H1 (cell line): ENCODE data around the gene RAB3D. TPM values are rescaled to one million over a fixed set of nuclear protein-coding genes. Genes with fewer than 3 reads are reported as not detected.

ENCODE experiments used
- CTCF ChIA-PET: fragments of 300-600 bp; sonication (Branson Sonifier 250); formaldehyde crosslinking; loops from one replicate; lab custom pipeline; 2021; ENCODE audit not compliant: partially characterized antibody; lab: Charles Lee
- POLR2A ChIA-PET: fragments of 300-600 bp; sonication (Branson Sonifier 250); formaldehyde crosslinking; loops from one replicate; lab custom pipeline; 2021; ENCODE audit warnings: inconsistent platforms; ENCODE audit not compliant: partially characterized antibody; lab: Charles Lee
- DNase-seq, 2 experiments: peaks; one replicate each; pipeline versions ENCODE4 v3.0.0 to v3.0.0-alpha.2; 2010 to 2022; ENCODE audit warnings: low spot score in 2 of 2, low read depth in 1 of 2, mixed read lengths in 1 of 2
- FAIRE-seq: peaks from 2 replicates; lab custom pipeline; 2011; peaks lifted over from hg19 to GRCh38; lab: Jason Lieb, UNC
- H2AFZ ChIP-seq: 2 replicates; pipeline ENCODE4 v1.8.1; 2012; ENCODE audit warnings: low read length, inconsistent platforms
- H2AK5ac ChIP-seq: 2 replicates; pipeline ENCODE4 v1.6.1; 2013; ENCODE audit warnings: low read depth, low read length
- H2BK120ac ChIP-seq: replicated peaks from 2 replicates; pipeline ENCODE3; 2013; ENCODE audit warnings: low read depth, low read length, inconsistent platforms
- H2BK12ac ChIP-seq: 2 replicates; pipeline ENCODE4 v1.6.1; 2013; ENCODE audit warnings: low read depth, low read length
- H2BK15ac ChIP-seq: 2 replicates; pipeline ENCODE4 v1.6.1; 2013; ENCODE audit warnings: low read length
- H2BK20ac ChIP-seq: 2 replicates; pipeline ENCODE4 v1.6.1; 2013; ENCODE audit warnings: low read length
- H2BK5ac ChIP-seq: 2 replicates; pipeline ENCODE4 v1.6.1; 2013; ENCODE audit warnings: low read depth, low read length
- H3K14ac ChIP-seq: 2 replicates; pipeline ENCODE4 v1.6.1; 2013; ENCODE audit warnings: inconsistent platforms; ENCODE audit not compliant: insufficient read length
- H3K18ac ChIP-seq: 2 replicates; pipeline ENCODE4 v1.6.1; 2013; ENCODE audit warnings: low read length; ENCODE audit errors: extremely low read depth
- H3K23ac ChIP-seq: 2 replicates; pipeline ENCODE4 v1.6.1; 2013; ENCODE audit warnings: inconsistent platforms; ENCODE audit not compliant: insufficient read length
- H3K23me2 ChIP-seq: 2 replicates; pipeline ENCODE4 v1.6.1; 2013; ENCODE audit warnings: low read depth, low read length
- H3K27ac ChIP-seq: 2 replicates; pipeline ENCODE4 v1.6.1; 2011; ENCODE audit warnings: low read depth, low read length, inconsistent platforms
- H3K27me3 ChIP-seq, 4 experiments: replicated peaks in 1 of 4; 1 replicate in 1 of 4; 2 replicates in 3 of 4; pipeline versions ENCODE4 v1.6.1 to v1.8.1; 2011 to 2013; ENCODE audit warnings: low read length in 3 of 4, mild to moderate bottlenecking in 3 of 4, inconsistent platforms in 2 of 4, mixed read lengths in 2 of 4, moderate library complexity in 1 of 4; ENCODE audit not compliant: control insufficient read depth in 3 of 4, insufficient read depth in 3 of 4; ENCODE audit errors: extremely low read depth in 1 of 4
- H3K36me3 ChIP-seq, 4 experiments: 2 replicates each; pipeline versions ENCODE4 v1.6.1 to v1.8.1; 2011 to 2013; ENCODE audit warnings: mild to moderate bottlenecking in 4 of 4, low read length in 3 of 4, moderate library complexity in 2 of 4, control low read depth in 1 of 4, inconsistent platforms in 1 of 4; ENCODE audit not compliant: insufficient read depth in 4 of 4, control insufficient read depth in 2 of 4
- H3K4ac ChIP-seq: replicated peaks from 2 replicates; pipeline ENCODE3; 2013; ENCODE audit warnings: low read length, low read depth, mixed read lengths, inconsistent platforms; ENCODE audit not compliant: insufficient read length
- H3K4me1 ChIP-seq, 4 experiments: replicated peaks in 1 of 4; 1 replicate in 1 of 4; 2 replicates in 3 of 4; pipeline versions ENCODE4 v1.6.1 to v1.8.1; 2011 to 2013; ENCODE audit warnings: low read length in 3 of 4, inconsistent platforms in 2 of 4, mixed read lengths in 1 of 4; ENCODE audit not compliant: insufficient read depth in 4 of 4, control insufficient read depth in 3 of 4
- H3K4me2 ChIP-seq, 2 experiments: 2 replicates each; pipeline versions ENCODE4 v1.6.1 to v1.8.1; 2011 to 2013; ENCODE audit warnings: low read depth in 2 of 2, low read length in 2 of 2, control low read depth in 1 of 2, inconsistent platforms in 1 of 2, mild to moderate bottlenecking in 1 of 2; ENCODE audit not compliant: insufficient read depth in 1 of 2
- H3K4me3 ChIP-seq, 4 experiments: fragments of 200-600, 300-600 bp in 1 of 4; sonication (generic), shearing (Covaris generic), sonication (Bioruptor Twin) in 1 of 4; 2 replicates each; pipeline versions ENCODE4 v1.5.1 to v1.8.1; 2011 to 2016; ENCODE audit warnings: low read length in 4 of 4, low read depth in 3 of 4, control low read depth in 2 of 4, inconsistent platforms in 2 of 4, mild to moderate bottlenecking in 2 of 4, mixed read lengths in 1 of 4, moderate library complexity in 1 of 4; ENCODE audit not compliant: insufficient read depth in 2 of 4; ENCODE audit errors: extremely low read depth in 1 of 4
- H3K56ac ChIP-seq: replicated peaks from 2 replicates; pipeline ENCODE3; 2013; ENCODE audit warnings: low read depth, mild to moderate bottlenecking, mixed read lengths, low read length, inconsistent platforms; ENCODE audit not compliant: insufficient read length
- H3K79me1 ChIP-seq: 2 replicates; pipeline ENCODE4 v1.6.1; 2013; ENCODE audit warnings: low read depth, low read length, control low read depth
- H3K79me2 ChIP-seq, 2 experiments: 2 replicates each; pipeline versions ENCODE4 v1.6.1 to v1.8.1; 2012 to 2013; ENCODE audit warnings: low read length in 2 of 2, mild to moderate bottlenecking in 2 of 2, inconsistent platforms in 1 of 2; ENCODE audit not compliant: insufficient read depth in 2 of 2, control insufficient read depth in 1 of 2
- H3K9ac ChIP-seq, 4 experiments: replicated peaks in 1 of 4; 1 replicate in 1 of 4; 2 replicates in 3 of 4; pipeline versions ENCODE4 v1.6.1 to v1.8.1; 2011 to 2013; ENCODE audit warnings: low read depth in 3 of 4, low read length in 3 of 4, control low read depth in 2 of 4, mild to moderate bottlenecking in 2 of 4, moderate library complexity in 2 of 4, inconsistent platforms in 1 of 4; ENCODE audit errors: extremely low read depth in 1 of 4
- H3K9me3 ChIP-seq, 2 experiments: 2 replicates each; pipeline versions ENCODE4 v1.6.1 to v1.8.1; 2012 to 2013; ENCODE audit warnings: mild to moderate bottlenecking in 2 of 2, moderate library complexity in 2 of 2, control low read depth in 1 of 2, inconsistent platforms in 1 of 2, low read depth in 1 of 2, low read length in 1 of 2, mixed read lengths in 1 of 2; ENCODE audit not compliant: insufficient read depth in 2 of 2
- H4K20me1 ChIP-seq, 2 experiments: replicated peaks in 1 of 2; 2 replicates each; pipeline versions ENCODE3 to v1.8.1; 2011 to 2013; ENCODE audit warnings: inconsistent platforms in 2 of 2, low read length in 2 of 2, mild to moderate bottlenecking in 1 of 2; ENCODE audit not compliant: insufficient read depth in 2 of 2, control insufficient read depth in 1 of 2
- H4K5ac ChIP-seq: 2 replicates; pipeline ENCODE4 v1.6.1; 2013; ENCODE audit warnings: low read length, low read depth, mixed read lengths, inconsistent platforms; ENCODE audit not compliant: insufficient read length
- H4K8ac ChIP-seq: 2 replicates; pipeline ENCODE4 v1.8.0; 2013; ENCODE audit warnings: mild to moderate bottlenecking, moderate library complexity, low read length, inconsistent platforms; ENCODE audit not compliant: insufficient read depth; ENCODE audit errors: extremely low read depth
- H4K91ac ChIP-seq: replicated peaks from 2 replicates; pipeline ENCODE3; 2013; ENCODE audit warnings: low read length, mixed read lengths, inconsistent platforms; ENCODE audit not compliant: insufficient read length
- ASH2L ChIP-seq: fragments of 200-600, 300-600 bp; sonication (generic); IDR thresholded peaks from one replicate; pipeline ENCODE4 v1.7.1; 2017; ENCODE audit warnings: low read length
- ATF2 ChIP-seq: IDR thresholded peaks from 2 replicates; pipeline ENCODE4 v1.6.1; 2012; ENCODE audit warnings: low read length, inconsistent platforms
- BACH1 ChIP-seq: IDR thresholded peaks from 2 replicates; pipeline ENCODE4 v1.6.1; 2012; ENCODE audit warnings: low read length, improper control_type of control experiment
- CREB1 ChIP-seq: IDR thresholded peaks from 2 replicates; pipeline ENCODE4 v1.6.1; 2012; ENCODE audit warnings: inconsistent platforms
- JUND ChIP-seq: IDR thresholded peaks from 2 replicates; pipeline ENCODE4 v1.6.1; 2011; ENCODE audit warnings: mild to moderate bottlenecking, improper control_type of control experiment, low read length
- NANOG ChIP-seq: IDR thresholded peaks from 2 replicates; pipeline ENCODE4 v1.6.1; 2011; ENCODE audit warnings: low read length, low read depth, mild to moderate bottlenecking, inconsistent platforms; ENCODE audit not compliant: insufficient read depth, poor library complexity, severe bottlenecking
- POU5F1 ChIP-seq: IDR thresholded peaks from 2 replicates; pipeline ENCODE4 v1.6.1; 2011; ENCODE audit warnings: low read depth, mild to moderate bottlenecking, low read length, moderate library complexity
- RAD21 ChIP-seq, 2 experiments: IDR thresholded peaks in 1 of 2; conservative IDR thresholded peaks in 1 of 2; 2 replicates each; pipeline ENCODE4 v1.6.1; 2011; ENCODE audit warnings: low read depth in 2 of 2, low read length in 2 of 2, improper control_type of control experiment in 1 of 2, inconsistent platforms in 1 of 2, mild to moderate bottlenecking in 1 of 2, moderate library complexity in 1 of 2
- TAF1 ChIP-seq: IDR thresholded peaks from 2 replicates; pipeline ENCODE4 v1.6.1; 2011; ENCODE audit warnings: mild to moderate bottlenecking, low read depth, low read length
- TCF12 ChIP-seq: IDR thresholded peaks from 2 replicates; pipeline ENCODE4 v1.6.1; 2011; ENCODE audit warnings: low read depth, mild to moderate bottlenecking, low read length
- USF2 ChIP-seq: IDR thresholded peaks from 2 replicates; pipeline ENCODE4 v1.6.1; 2011; ENCODE audit warnings: low read length, improper control_type of control experiment
- WGBS, 2 experiments: shearing (Covaris generic) in 1 of 2; methylation state at CpG; one replicate each; pipeline versions ENCODE4 v1.1.6 to v1.1.7; 2013 to 2015; ENCODE audit warnings: low lambda C conversion rate in 2 of 2, mixed read lengths in 2 of 2, inconsistent platforms in 1 of 2, low coverage in 1 of 2, missing lambda C conversion rate in 1 of 2; ENCODE audit not compliant: insufficient replicate concordance in 2 of 2, insufficient coverage in 1 of 2, insufficient read length in 1 of 2; ENCODE audit errors: extremely low coverage in 1 of 2, missing lambda C conversion rate in 1 of 2; 5-methylcytosine and 5-hydroxymethylcytosine counted together
- polyA plus RNA-seq, 7 experiments: library from polyadenylated mRNA; depleted of rRNA in 3 of 7; stranded (reverse) in 5 of 7; unstranded in 2 of 7; fragments of >200 nt in 5 of 7; fragments of 200-250 nt in 2 of 7; gene quantifications; 1 replicate in 5 of 7; 2 replicates in 1 of 7; 4 replicates in 1 of 7; pipeline versions ENCODE4 v1.2.1 to v1.2.3, GENCODE V29; 2011 to 2013; ENCODE audit warnings: missing spikeins in 2 of 7, mixed read lengths in 2 of 7
- total RNA-seq: library from RNA; stranded (reverse); fragmentation: NEBNext Ultra II Directional; extraction: Animal tissue kit (Norgen Biotek cat#: 25700); gene quantifications from 2 replicates; pipeline ENCODE4 v1.2.1, GENCODE V29; 2021

The RAB3D gene
- total and polyA plus RNA-seq, 2 of the 8 experiments (the other 6 are each of a cell fraction or from before 2014, with no cell fraction given), result 17.8 to 23.8 TPM

- Histone ChIP-seq H3K27me3 (no peaks in the 10 kb centered on the region), H4K20me1 (no peaks in the 10 kb centered on the region), H2BK12ac (no peak overlapping the region), H2BK20ac (no peak overlapping the region), H3K4me2 (no peak overlapping the region), H3K23ac (no peak overlapping the region), H2BK5ac (no peak overlapping the region), H3K18ac (no peak overlapping the region), H3K4me3 (no peak overlapping the region), H3K9me3 (no peaks in the 10 kb centered on the region), H2AFZ (no peak overlapping the region), H3K79me2 (no peaks in the 10 kb centered on the region), H3K36me3 (no peaks in the 10 kb centered on the region), H3K14ac (no peak overlapping the region), H3K4me1 (peaks cover 0 to 5% (median 0%) of the 10 kb centered on the region in 4 experiments; a peak in 3 of 7 replicates), H3K56ac (no peak overlapping the region), H4K8ac (no peak overlapping the region), H3K4ac (no peak overlapping the region), H3K27ac (no peak overlapping the region; the same call in 1 of the 2 replicates), H3K23me2 (no peaks in the 10 kb centered on the region), H3K9ac (no peak overlapping the region), H4K5ac (no peak overlapping the region), H3K79me1 (no peaks in the 10 kb centered on the region), H2BK15ac (no peak overlapping the region), H2BK120ac (no peak overlapping the region), H4K91ac (no peak overlapping the region), H2AK5ac (no peak overlapping the region)
- 88% methylated on average over 10 of the region's 10 CpGs; no CpG with 5 or more reads in 1 of the 2 experiments for WGBS, 2 experiments
- CTCF ChIA-PET, result interaction anchor here (0.6 to 1.1 kb wide), 4 partner anchors 9 to 136 kb away, joined by 3 to 4 read pairs (median 3); no protein-coding TSS in a partner anchor
- FAIRE-seq, result no peak
- DNase-seq, result no peak
- POLR2A ChIA-PET, result interaction anchor here (0.8 to 2.7 kb wide), 5 partner anchors 13 to 57 kb away, joined by 3 to 5 read pairs (median 4); partner anchors contain the start of gene RAB3D
- TF ChIP-seq ASH2L, result no peak
- TF ChIP-seq USF2, result no peak
- TF ChIP-seq BACH1, result no peak
- TF ChIP-seq TCF12, result no peak
- no peak for TF ChIP-seq NANOG
- TF ChIP-seq RAD21 (IDR thresholded peaks at IDR 0.05 in 1 of 2, conservative IDR thresholded peaks at IDR 0.05 in 1 of 2; ENCODE audit: low read depth in 2 of 2, low read length in 2 of 2), result no peak
- TF ChIP-seq JUND, result no peak
- TF ChIP-seq ATF2, result no peak
- TF ChIP-seq POU5F1, result no peak
- no peak for TF ChIP-seq TAF1
- no peak for TF ChIP-seq CREB1
Observed at GRCh38 chr19:11324079-11324661, 15.3 kb downstream of the RAB3D start.
